ENCODE data around the gene PLEKHA1.

DNA sequence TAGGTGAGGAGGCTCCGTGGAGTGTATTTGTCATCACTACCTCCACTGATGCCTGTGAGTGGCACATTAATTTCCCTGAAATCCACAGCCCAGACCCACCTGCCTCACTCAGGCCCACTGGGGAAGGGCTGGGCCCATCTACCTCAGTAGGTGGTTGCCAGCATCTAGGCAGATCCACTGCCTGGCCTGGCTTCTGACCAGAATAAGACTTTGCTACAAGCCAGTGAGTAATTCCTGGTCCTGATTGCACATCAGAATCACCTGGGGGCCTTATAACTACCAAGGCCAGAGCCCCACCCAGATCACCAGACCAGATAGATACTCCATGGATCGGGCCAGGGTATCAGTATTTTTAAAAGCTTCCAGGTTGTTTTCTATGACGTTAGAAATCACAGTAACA is 37.5 kb upstream of the PLEKHA1 start:
- TF ChIP-seq EP300 (IDR thresholded peaks at IDR 0.05) (no peak), POLR2AphosphoS5 (IDR thresholded peaks at IDR 0.05) (no peak)
- TF ChIP-seq, protein P1, sequence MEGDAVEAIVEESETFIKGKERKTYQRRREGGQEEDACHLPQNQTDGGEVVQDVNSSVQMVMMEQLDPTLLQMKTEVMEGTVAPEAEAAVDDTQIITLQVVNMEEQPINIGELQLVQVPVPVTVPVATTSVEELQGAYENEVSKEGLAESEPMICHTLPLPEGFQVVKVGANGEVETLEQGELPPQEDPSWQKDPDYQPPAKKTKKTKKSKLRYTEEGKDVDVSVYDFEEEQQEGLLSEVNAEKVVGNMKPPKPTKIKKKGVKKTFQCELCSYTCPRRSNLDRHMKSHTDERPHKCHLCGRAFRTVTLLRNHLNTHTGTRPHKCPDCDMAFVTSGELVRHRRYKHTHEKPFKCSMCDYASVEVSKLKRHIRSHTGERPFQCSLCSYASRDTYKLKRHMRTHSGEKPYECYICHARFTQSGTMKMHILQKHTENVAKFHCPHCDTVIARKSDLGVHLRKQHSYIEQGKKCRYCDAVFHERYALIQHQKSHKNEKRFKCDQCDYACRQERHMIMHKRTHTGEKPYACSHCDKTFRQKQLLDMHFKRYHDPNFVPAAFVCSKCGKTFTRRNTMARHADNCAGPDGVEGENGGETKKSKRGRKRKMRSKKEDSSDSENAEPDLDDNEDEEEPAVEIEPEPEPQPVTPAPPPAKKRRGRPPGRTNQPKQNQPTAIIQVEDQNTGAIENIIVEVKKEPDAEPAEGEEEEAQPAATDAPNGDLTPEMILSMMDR (IDR thresholded peaks at IDR 0.05) = no peak
